CD4-positive, alpha-beta T cell treated with Interleukin-1 beta for 1 hour (primary cell): ENCODE measurements around the gene HPN.
"Not testable (repeated sequence)": the region's sequence is repeated elsewhere in the genome, so short reads cannot be mapped to it uniquely, and the experiment has no call there.

ENCODE experiments used
- DNase-seq, 2 donors: peaks; one replicate each; pipeline ENCODE4 v3.0.0-alpha.2; 2020 to 2022

HPN gene

DNA sequence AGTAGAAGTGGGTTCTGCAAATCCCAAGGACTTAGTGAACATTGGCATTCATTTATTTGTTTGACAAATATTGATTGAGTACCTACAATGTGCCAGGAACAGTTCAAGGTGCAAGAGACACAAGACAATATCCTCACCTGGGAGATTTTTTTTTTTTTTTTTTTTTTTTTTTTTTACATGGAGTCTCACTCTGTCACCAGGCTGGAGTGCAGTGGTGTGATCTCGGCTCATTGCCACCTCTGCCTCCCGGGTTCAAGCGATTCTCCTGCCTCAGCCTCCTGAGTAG lies 13.0 kb upstream of the HPN start:
- not testable (repeated sequence) for DNase-seq

DNA sequence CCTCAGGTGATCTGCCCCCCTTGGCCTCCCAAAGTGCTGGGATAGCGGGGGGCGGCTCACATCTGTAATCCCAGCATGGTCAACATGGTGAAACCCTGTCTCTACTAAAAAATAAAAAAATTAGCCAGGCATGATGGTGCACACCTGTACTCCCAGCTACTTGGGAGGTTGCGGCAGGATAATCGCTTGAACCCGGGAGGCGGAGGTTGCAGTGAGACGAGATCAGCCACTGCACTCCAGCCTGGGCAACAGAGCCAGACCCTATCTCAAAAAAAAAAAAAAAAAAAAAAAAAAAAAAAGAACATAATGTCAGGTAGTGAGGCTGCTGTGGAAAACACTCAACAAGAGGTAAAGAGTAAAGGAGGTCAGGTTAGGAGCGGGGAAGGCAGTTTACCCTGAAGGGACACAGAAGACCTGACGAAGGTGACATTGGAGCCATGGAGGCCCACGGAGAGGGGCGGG lies 12.2 kb upstream of the HPN start:
- DNase-seq = not testable (repeated sequence)

GRCh38 chr19:35029737-35030256 lies 11.7 kb upstream of the HPN start:
- no peak for DNase-seq

GRCh38 chr19:35030257-35031071 lies 11.1 kb upstream of the HPN start, which contains the start of gene SCN1B:
Gene SCN1B (plus strand): TSS chr19:35030470. CDS start chr19:35030821, 351 bp downstream.
- DNase-seq = peak; percentile 45 to 56

DNA sequence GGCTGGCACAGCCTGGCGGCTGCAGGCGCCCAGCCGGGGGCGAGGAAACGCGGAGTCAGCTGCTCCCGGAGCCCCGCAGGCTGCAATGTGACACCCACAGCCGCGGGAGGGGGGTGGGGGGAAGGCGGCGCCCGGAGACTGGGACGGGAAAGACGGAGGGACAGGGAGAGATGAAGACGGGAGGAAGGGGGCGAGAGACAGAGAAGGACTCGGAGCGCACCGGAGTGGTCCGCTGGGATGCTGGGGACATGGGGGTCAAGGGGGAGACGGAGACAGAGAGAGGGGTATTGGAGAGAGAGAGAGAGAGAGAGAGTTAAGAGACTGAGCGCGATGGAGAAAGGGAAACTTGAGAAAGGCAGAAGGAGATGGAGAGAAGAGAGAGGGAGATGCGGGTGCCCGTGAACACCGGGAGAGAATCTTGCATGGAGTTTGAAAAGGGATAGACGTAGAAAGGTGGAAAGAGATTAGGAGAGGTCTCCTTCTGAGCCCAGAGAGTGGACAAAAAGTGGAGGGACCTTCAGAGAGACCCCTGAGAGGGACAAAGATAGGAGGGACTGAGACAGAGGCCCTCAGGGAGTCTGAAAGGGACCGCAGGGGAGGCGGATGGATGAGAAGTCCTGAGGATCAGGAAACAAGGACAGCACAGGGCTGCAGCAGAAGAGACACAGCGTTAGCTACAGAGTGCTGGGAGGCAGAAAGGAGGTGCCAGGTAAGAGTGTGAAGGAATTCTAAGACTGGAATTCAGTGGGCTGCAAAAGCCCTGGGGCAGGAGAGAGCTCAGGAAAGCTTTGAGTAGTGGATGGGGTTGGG lies 10.2 kb upstream of the HPN start:
- DNase-seq = no peak

DNA sequence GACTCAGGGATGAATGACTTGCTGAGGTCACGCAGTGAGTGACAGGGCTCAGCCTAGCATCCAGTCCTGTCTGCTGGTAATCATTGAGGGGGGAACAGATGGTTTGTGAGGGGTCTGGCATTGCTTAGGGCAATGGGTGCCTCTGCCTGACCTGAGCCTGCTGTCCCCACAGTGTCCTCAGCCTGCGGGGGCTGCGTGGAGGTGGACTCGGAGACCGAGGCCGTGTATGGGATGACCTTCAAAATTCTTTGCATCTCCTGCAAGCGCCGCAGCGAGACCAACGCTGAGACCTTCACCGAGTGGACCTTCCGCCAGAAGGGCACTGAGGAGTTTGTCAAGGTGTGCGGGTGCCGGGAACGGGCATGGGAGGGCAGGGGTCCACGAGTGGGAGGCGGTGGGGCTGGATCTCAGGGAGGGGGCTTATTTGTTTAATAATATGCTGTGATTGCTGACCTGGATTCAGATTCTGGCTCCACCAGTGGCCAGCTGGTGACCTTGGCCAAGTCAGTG lies 9.1 kb upstream of the HPN start:
- no peak for DNase-seq

DNA sequence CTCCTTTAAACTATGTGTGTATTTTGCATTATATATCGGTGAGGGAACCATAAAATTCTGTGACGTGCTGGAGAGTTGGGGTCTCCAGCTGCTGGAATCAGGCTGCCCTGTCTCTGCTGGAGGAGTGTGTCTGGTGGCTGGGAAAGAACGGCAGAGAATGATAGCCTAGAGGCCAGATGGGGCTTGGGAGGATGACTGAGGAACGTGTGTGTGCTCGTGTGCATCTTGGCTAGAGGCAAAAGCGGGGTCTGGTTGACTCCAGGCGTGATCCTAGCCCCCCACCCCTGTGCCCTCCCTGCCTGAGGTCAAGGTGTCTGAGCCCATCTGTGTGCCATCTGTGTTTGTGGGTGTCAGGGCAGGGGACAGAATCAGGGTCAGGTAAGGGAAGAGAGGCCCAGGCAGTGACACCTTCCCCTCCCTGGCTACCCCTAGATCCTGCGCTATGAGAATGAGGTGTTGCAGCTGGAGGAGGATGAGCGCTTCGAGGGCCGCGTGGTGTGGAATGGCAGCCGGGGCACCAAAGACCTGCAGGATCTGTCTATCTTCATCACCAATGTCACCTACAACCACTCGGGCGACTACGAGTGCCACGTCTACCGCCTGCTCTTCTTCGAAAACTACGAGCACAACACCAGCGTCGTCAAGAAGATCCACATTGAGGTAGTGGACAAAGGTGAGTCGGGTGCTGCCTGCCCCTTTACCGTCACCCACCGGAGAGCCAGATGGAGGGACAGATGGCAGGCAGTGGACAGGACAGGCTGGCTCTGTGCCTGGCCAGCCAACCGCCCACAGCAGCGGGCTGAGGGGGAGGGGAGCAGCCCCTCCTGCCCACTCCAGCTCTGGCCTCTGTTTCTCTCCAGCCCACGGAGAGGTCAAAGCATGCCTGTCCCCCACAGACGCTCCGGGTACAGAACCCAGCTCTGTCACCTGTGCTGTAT lies 8.2 kb upstream of the HPN start:
- DNase-seq = no peak

DNA sequence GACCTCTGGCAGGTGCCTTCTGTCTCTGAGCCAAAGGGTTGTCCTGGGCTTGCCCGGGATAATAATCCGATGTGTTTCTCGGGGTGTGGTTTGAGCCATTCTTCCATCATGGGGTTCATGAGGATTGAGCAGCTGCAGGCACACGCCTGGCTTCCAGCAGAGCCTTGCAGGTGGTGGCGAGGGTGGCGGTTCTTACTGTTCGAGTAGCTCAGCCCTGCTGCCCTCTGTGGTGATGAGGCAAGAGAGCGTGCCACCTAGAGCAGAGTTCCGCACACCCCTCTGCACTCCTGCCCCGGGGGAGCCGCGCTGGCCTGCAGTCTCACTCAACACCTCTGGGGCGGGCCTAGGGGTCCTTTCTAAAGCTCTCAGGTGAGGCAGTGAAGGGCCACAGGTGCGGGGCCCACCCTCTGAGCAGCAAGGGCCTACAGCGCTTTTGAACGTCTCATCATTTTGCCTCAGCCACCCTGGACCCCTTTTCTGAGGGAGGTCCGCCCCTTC lies 7.5 kb upstream of the HPN start:
- DNase-seq = no peak

- DNase-seq = no peak
Measured at GRCh38 chr19:35034588-35035382, 6.7 kb upstream of the HPN start.

GRCh38 chr19:35037716-35038622 lies 3.6 kb upstream of the HPN start:
- no peak for DNase-seq

DNA sequence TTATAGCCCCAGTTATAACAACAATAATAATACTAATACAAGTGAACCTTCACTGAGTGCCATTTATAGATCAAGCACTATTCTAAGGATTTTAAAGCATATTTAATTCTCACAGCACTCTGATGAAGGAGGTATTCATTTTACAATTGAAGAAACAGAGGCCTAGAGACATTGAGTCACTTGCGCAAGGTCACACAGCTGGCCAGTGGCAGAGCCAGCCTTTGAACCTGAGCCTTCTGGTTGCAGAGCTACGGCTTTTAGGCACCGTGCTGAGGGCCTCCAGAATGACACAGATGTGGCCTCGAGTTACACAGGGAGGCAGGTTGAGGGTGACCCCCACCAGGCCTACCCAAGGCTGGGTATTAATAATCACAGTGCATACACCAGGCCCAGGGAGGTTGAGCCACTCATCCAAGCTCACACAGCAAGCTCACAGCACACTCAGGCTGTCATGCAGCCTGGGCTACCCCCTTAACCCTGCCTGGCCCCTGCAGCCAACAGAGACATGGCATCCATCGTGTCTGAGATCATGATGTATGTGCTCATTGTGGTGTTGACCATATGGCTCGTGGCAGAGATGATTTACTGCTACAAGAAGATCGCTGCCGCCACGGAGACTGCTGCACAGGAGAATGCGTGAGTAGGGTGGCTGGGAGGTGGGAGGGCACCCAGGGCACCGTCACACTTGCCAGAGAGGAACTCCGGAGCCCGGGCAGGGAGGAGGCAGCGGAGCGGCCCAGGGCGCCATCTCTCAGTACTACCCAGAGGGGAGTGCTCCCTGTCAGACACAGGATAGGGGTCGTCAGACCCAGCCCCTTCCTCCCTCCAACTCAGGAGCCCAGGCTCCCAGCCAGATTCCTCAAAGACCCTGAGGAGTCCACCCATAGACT lies 2.7 kb upstream of the HPN start:
- peak in 1 of 2 donors; percentile 24 for DNase-seq

DNA sequence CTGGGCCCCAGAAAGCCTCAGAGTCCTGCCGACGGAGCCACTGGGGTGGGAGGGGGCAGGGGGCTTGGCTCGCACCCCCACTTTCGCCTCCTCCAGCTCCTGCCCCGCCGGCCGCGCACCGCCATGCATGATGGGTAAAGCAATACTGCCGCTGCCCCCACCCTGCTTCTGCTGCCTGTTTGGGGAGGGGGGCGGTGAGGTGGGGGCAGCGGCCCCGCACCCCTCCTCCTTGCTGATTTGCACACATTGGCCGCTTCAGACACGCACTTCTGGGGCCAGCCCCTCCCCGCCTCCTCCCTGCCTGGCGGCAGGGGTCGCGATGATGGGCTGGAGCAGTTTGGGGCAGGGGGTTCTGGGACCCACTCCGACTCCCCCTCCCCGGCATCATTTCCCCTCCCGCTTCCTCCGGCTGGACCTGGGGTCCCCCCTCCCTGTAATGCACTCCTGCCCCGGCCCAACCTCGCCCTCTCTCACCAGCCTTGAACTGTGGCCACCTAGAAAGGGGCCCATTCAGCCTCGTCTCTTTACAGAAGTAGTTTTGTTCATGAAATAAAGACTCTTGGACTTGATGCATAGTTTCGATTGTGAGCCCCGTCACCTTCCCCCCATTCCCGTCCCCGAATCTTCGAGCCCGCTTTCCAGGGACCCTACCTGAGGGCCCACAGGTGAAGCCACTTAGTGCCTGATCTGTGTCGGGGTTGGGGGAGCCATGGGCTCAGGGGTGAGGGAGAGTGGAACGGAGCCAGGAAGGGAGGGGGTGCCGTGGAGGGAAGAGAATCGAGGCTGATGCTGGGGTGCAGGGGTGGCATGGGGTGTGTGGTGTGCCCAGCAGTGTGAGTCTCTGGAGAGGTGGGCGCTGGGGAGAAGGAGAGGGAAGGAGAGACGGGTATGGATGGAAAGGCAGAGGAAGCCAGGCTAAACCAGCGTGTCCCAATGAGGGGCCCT lies 1.4 kb upstream of the HPN start:
- no peak for DNase-seq

GRCh38 chr19:35040826-35041547 lies 534 bp upstream of the HPN start:
- DNase-seq = peak; percentile 24 to 28

DNA sequence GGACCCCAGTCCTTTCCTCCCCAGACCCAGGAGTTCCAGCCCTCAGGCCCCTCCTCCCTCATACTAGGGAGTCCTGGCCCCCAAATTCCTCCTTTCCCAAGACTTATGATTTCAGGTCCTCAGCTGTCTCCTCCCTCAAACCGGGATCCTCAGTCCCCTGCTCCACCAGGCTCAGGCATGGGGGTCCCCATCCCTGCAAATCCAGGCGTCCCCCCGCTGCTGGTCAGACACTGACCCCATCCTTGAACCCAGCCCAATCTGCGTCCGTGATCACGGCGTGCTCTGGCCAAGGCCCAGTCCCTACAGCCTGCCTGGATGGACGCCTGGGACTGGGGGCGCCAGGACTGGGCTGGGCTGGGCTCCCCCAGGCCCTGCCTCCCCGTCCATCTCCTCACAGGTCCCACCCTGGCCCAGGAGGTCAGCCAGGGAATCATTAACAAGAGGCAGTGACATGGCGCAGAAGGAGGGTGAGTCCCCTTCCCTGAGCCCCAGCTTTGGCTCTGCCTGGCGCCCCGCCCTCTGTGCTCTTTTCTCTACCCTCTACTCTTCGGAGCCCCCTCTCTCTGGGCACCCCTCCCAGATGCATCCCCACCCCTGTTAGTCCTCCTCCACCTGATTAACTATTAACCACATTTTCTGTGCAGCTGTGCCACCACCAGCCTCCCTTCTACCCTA lies 672 bp downstream of the HPN start:
- DNase-seq = no peak

- DNase-seq = no peak
Measured at GRCh38 chr19:35042954-35043604, 1.6 kb downstream of the HPN start.

DNA sequence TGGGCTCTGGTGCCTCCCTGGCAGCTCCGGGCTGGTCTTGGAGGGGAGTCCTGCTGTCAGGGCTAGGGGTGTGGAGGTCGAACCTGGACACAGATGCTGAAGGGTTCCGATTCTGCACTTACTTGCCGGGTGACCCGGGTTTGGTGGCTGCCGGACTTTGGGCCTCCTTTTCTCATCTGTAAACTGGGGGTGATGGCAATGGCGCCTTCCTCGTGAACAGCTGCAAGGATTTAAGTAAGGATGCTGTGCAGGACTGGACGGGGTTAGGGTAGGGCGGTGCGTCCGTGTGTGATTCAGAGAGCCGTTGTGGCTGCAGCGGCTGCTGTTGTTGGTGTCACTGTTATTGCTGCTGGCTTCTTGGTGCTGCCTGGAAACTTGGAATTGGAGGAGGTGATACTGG lies 2.4 kb downstream of the HPN start:
- DNase-seq = no peak
